Stomach (tissue), 9 donors: ENCODE results near the gene C1orf21. TPM values are rescaled to one million over a fixed set of nuclear protein-coding genes. Genes with fewer than 3 reads are reported as not detected.

Source experiments
- DNase-seq, 2 donors: peaks; one replicate each; pipeline versions ENCODE4 v3.0.0 to v3.0.0-alpha.2; 2013 to 2019
- H3K27ac ChIP-seq, 5 donors: fragments of 200-600 bp in 4 of 5; sonication (generic) in 4 of 5; one replicate each; pipeline ENCODE4 v1.5.1; 2013 to 2019; ENCODE audit warnings: mild to moderate bottlenecking in 1 of 5, moderate library complexity in 1 of 5
- H3K27me3 ChIP-seq, 3 donors: fragments of 200-600 bp; sonication (generic); one replicate each; pipeline ENCODE4 v1.5.1; 2017 to 2019; ENCODE audit warnings: mixed run types in 1 of 3
- H3K36me3 ChIP-seq, 4 donors: fragments of 200-600 bp; sonication (generic); 1 replicate in 3 of 4; 2 replicates in 1 of 4; pipeline ENCODE4 v1.5.1; 2016 to 2019
- H3K4me1 ChIP-seq, 4 donors: fragments of 200-600 bp; sonication (generic); one replicate each; pipeline ENCODE4 v1.5.1; 2016 to 2019
- H3K4me3 ChIP-seq, 4 donors: fragments of 200-600 bp; sonication (generic) in 3 of 4; one replicate each; pipeline ENCODE4 v1.5.1; 2016 to 2019; ENCODE audit warnings: mild to moderate bottlenecking in 1 of 4
- H3K9me3 ChIP-seq, 4 donors: fragments of 200-600 bp; sonication (generic); one replicate each; pipeline ENCODE4 v1.5.1; 2016 to 2019
- EP300 ChIP-seq: sonication (generic); formaldehyde crosslinking; IDR thresholded peaks from one replicate; pipeline ENCODE4 v1.6.1; 2017; ENCODE audit warnings: antibody characterized with exemption
- POLR2A ChIP-seq, 4 donors: fragments of 450-650 bp; IDR thresholded peaks; one replicate each; pipeline ENCODE4 v1.6.1; 2016; ENCODE audit warnings: antibody characterized with exemption in 4 of 4, control low read depth in 2 of 4, mild to moderate bottlenecking in 1 of 4, moderate library complexity in 1 of 4
- POLR2AphosphoS5 ChIP-seq, 3 donors: sonication (generic); formaldehyde crosslinking; IDR thresholded peaks; one replicate each; pipeline ENCODE4 v1.6.1; 2016; ENCODE audit warnings: antibody characterized with exemption in 3 of 3
- WGBS, 5 donors: extraction: QIAGEN DNeasy Blood & Tissue Kit in 3 of 5; methylation state at CpG; one replicate each; pipeline versions ENCODE4 v1.1.5 to v1.1.7; 2013 to 2018; 5-methylcytosine and 5-hydroxymethylcytosine counted together
- intact Hi-C: fragments of 100-400 bp; cut with DNase I; formaldehyde crosslinking; loops from one replicate; pipeline ENCODE4 v1.15.1; 2023; ENCODE audit warnings: low total_unique reads
- polyA plus RNA-seq, 3 donors: library from polyadenylated mRNA; stranded (reverse); fragments of 200-250 nt; gene quantifications; one replicate each; pipeline ENCODE4 v1.2.3, GENCODE V29; 2013
- total RNA-seq, 5 donors: library from RNA; depleted of rRNA; stranded (reverse); fragments of >200 nt; gene quantifications; one replicate each; pipeline versions ENCODE4 v1.1.0 to v1.2.3, GENCODE V29; 2014 to 2016
- TF ChIP-seq, protein P1 (sequence below), 7 experiments: fragments of 450-650 bp in 4 of 7; fragments of 200-600 bp in 3 of 7; sonication (generic) in 3 of 7; IDR thresholded peaks; one replicate each; pipeline ENCODE4 v1.5.1; 2016 to 2019; ENCODE audit warnings: antibody characterized with exemption in 7 of 7, control low read depth in 2 of 7, mild to moderate bottlenecking in 1 of 7
- donor health status: healthy with polysubstance abuse.
- donor health status: Bipolar disorder and iron deficiency.
- donor health status: healthy.

The C1orf21 gene
- total and polyA plus RNA-seq, 8 donors: 10.1 to 114 (median 37.4) TPM

DNA sequence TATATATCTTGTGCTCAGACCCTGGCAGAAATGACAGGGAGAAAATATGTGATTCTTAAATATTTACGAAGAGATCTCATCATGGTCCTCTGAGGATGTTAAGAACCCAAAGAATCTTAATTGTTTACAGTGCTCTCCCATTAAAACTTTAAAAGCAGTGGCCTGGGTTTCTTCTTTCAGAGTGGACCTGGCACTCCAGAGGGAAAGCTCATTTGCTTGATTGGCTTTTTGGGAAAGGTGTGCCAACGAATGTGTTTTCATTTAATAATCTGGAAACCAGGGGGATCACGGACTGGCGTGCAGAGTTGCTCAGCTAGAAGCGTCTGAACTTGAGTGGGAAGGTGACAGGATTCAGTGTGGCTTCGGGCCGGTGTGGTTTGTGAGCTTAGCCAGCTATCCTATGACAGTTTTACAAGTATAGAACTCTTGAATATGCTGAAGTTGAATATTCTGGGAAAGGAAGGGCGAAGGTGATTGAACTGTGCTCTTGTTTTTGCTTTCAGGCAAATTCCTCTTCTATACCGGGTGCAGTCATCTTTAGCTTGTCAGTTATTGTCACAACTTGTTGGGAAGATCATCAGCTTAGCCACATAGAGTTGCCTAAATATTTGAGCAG, 154.8 kb downstream of the C1orf21 start:
- no peak for TF ChIP-seq POLR2AphosphoS5 (IDR thresholded peaks at IDR 0.05)
- TF ChIP-seq EP300: no peak
- TF ChIP-seq POLR2A (IDR thresholded peaks at IDR 0.05): no peak
- TF ChIP-seq, protein P1, sequence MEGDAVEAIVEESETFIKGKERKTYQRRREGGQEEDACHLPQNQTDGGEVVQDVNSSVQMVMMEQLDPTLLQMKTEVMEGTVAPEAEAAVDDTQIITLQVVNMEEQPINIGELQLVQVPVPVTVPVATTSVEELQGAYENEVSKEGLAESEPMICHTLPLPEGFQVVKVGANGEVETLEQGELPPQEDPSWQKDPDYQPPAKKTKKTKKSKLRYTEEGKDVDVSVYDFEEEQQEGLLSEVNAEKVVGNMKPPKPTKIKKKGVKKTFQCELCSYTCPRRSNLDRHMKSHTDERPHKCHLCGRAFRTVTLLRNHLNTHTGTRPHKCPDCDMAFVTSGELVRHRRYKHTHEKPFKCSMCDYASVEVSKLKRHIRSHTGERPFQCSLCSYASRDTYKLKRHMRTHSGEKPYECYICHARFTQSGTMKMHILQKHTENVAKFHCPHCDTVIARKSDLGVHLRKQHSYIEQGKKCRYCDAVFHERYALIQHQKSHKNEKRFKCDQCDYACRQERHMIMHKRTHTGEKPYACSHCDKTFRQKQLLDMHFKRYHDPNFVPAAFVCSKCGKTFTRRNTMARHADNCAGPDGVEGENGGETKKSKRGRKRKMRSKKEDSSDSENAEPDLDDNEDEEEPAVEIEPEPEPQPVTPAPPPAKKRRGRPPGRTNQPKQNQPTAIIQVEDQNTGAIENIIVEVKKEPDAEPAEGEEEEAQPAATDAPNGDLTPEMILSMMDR (IDR thresholded peaks at IDR 0.05): no peak
- Histone ChIP-seq H3K9me3 (peaks cover 0 to under 1% (median 0%) of the 10 kb centered on the region in 4 donors), H3K36me3 (no peaks in the 10 kb centered on the region), H3K27me3 (no peaks in the 10 kb centered on the region), H3K27ac (no peak overlapping the region), H3K4me1 (peaks cover 0 to 13% (median 0%) of the 10 kb centered on the region in 4 donors), H3K4me3 (no peak overlapping the region)
- intact Hi-C loops: no loop called here
- WGBS, 5 donors: 76 to 90% (median 86%) methylated on average over 9 of the region's 9 CpGs
- DNase-seq: no peak

DNA sequence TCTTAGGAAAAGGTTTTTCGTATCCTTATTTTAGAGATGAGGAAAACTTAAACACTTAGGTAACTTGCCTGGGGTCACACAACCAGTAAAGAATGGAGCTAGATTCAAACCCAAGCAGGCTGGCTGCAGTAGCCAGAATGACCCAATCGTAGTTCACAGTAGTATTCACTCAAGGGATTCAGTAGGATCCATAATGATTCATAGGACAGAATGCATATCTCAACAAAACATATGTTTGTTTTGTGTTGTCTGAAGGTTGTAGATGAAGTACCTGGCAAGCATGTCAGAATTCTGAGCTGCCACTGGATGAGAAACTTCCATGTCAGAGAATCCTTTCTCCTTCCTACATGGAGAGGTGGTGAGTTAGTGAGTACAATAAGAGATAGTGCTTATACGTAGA, 155.5 kb downstream of the C1orf21 start:
- no peak for DNase-seq
- no peak for TF ChIP-seq EP300
- TF ChIP-seq, protein P1 (IDR thresholded peaks at IDR 0.05): no peak
- TF ChIP-seq POLR2A (IDR thresholded peaks at IDR 0.05): no peak
- TF ChIP-seq POLR2AphosphoS5 (IDR thresholded peaks at IDR 0.05): no peak
- WGBS, 5 donors: 84 to 98% (median 96%) methylated on average over 3 of the region's 3 CpGs
- intact Hi-C loops: no loop called here
- Histone ChIP-seq H3K27ac (no peak overlapping the region), H3K9me3 (no peaks in the 10 kb centered on the region), H3K27me3 (no peaks in the 10 kb centered on the region), H3K4me3 (no peak overlapping the region), H3K4me1 (peaks cover 0 to 14% (median 0%) of the 10 kb centered on the region in 4 donors), H3K36me3 (no peaks in the 10 kb centered on the region)

DNA sequence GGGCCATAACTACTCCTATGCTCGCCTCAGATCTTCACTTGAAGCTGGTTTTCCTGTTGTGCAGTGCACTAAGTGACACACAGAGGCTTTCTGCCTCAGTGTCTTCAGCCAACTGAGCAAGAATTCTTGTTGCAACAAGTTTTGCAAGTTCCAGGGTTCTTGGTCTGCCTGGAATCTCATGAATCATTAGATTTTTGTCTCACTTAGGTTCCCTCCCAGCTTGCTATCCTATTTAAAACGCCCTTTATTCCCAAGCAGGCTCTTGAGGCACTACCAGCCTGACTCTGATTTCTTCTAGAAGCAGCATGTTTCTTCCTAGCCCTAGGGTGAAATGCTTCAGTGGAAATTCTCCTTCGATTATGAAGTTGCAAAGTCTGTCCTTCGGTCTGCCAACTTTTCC, 158.8 kb downstream of the C1orf21 start:
- no peaks in the 10 kb centered on the region for H3K9me3 ChIP-seq
- TF ChIP-seq POLR2A (IDR thresholded peaks at IDR 0.05) (no peak), EP300 (no peak), POLR2AphosphoS5 (IDR thresholded peaks at IDR 0.05) (no peak)
- TF ChIP-seq, protein P1 (IDR thresholded peaks at IDR 0.05): no peak
- H3K4me1 ChIP-seq: peaks cover 0 to 23% (median 0%) of the 10 kb centered on the region in 4 donors
- H3K27me3 ChIP-seq: no peaks in the 10 kb centered on the region
- DNase-seq: no peak
- intact Hi-C loops: no loop called here
- H3K36me3 ChIP-seq: no peaks in the 10 kb centered on the region
- WGBS, 5 donors: 77 to 92% (median 83%) methylated on average over 4 of the region's 4 CpGs
- H3K4me3 ChIP-seq: no peak overlapping the region
- H3K27ac ChIP-seq: peak overlapping the region in 1 of 5 donors; percentile 30

DNA sequence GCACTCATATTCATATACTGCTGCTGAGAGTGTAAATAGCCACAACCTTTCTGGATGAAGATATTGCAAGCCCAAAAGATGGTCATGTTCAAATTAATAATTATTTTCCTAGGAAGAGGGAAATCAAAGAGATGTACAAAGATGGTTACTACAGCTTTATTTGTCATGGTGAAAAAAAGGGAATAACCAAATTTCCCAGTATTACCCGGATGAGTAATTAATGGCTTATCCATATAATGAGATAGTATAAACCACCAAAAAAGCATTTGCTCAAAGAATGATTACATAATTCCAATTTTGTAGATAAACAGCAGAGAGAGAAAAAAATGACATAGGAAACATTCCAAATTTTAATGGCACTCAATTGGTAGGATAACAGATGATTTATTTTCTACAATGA, 165.6 kb downstream of the C1orf21 start:
- TF ChIP-seq POLR2AphosphoS5 (IDR thresholded peaks at IDR 0.05): no peak
- no peak for TF ChIP-seq EP300
- TF ChIP-seq, protein P1 (IDR thresholded peaks at IDR 0.05): no peak
- TF ChIP-seq POLR2A (IDR thresholded peaks at IDR 0.05): no peak
- DNase-seq: no peak
- intact Hi-C loops: no loop called here
- no peaks in the 10 kb centered on the region for H3K36me3 ChIP-seq
- H3K27ac ChIP-seq: no peak overlapping the region
- H3K4me1 ChIP-seq: peaks cover 0 to 8% (median 4%) of the 10 kb centered on the region in 4 donors
- H3K4me3 ChIP-seq: no peak overlapping the region
- WGBS, 5 donors: 87 to 91% (median 90%) methylated on average over 1 of the region's 1 CpG
- no peaks in the 10 kb centered on the region for H3K27me3 ChIP-seq
- no peaks in the 10 kb centered on the region for H3K9me3 ChIP-seq
